ENCODE data around the gene RNPEPL1.

- no peak for TF ChIP-seq POLR2A (IDR thresholded peaks at IDR 0.05; ENCODE audit: low read depth, low read length)
- no peak for TF ChIP-seq ATF2 (IDR thresholded peaks at IDR 0.05; ENCODE audit: low read length)
- no peak for TF ChIP-seq CTCF (IDR thresholded peaks at IDR 0.05 in 2 of 3, conservative IDR thresholded peaks at IDR 0.05 in 1 of 3; ENCODE audit: control insufficient read depth in 2 of 3, extremely low read depth in 1 of 3, insufficient read depth in 1 of 3, low read depth in 3 of 3, low read length in 3 of 3)
- no peak for TF ChIP-seq ELK1 (IDR thresholded peaks at IDR 0.05; ENCODE audit: low read depth, low read length)
- no peak for TF ChIP-seq HDAC6 (IDR thresholded peaks at IDR 0.05; ENCODE audit: unreplicated experiment)
- no peak for TF ChIP-seq BMI1 (IDR thresholded peaks at IDR 0.05; ENCODE audit: borderline replicate concordance)
These were observed 61.9 kb downstream of the RNPEPL1 start for GRCh38 chr2:240629968-240630770.

Measured in GM12878 (cell line).